ENCODE results near the gene KIF26A.

Gene KIF26A

DNA sequence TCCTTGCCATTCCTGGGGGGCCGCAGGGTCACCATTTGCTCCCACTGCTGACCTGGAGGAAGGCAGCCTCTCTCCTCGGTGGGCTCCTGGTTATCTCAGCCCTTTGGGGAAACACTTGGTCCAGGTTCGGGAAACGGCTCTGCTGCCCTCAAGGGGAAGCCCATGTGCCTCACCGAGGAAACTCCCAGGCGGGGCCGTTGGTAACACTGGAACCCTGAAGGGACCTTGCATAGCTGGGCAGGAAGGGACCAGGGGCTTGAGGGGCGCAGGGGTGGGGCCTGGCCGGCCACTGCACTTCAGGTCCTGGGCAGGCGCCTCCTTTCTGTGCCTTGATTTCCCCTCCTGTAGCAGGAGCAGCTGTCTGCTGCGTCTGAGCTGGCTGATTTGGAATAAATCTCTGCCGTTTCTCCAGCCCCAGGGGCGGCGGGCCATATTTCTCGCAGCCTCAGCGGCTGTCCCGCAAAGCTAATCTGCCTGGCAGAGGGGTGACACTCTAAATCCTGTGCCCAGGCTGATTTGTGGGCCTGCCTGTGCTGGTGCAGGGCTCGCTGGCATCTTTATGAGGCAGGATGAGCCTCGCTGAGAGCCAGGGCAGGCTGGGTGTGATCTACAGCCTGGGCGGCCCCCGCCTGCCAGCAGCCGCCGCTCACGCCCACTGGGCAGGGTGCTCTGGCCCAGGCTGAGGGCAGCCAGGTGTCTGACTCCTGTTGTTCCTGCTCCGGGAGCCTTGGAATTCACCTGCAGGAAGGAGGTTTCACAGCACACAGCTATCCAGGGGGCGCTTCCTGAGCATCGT is 49.7 kb downstream of the KIF26A start:
- Histone ChIP-seq H3K9me2 (ENCODE audit: low read depth, low read length) (no peaks in the 10 kb centered on the region), H3K27me3 (ENCODE audit: insufficient read depth, low read length) (no peaks in the 10 kb centered on the region; the same call in none of the 2 replicates), H3F3A (ENCODE audit: insufficient read depth, low read length) (no peaks in the 10 kb centered on the region), H3K36me3 (ENCODE audit: insufficient read depth, low read length) (no peaks in the 10 kb centered on the region), H3K4me3 (ENCODE audit: low read depth, low read length, poor library complexity, severe bottlenecking) (no peak overlapping the region), H3K9me3 (ENCODE audit: low read length) (no peaks in the 10 kb centered on the region), H2AFZ (ENCODE audit: low read length) (no peak overlapping the region), H3K4me2 (ENCODE audit: low read length) (no peak overlapping the region), H4K20me1 (ENCODE audit: insufficient read depth, low read length) (no peaks in the 10 kb centered on the region), H3K27ac (ENCODE audit: low read depth, low read length, poor library complexity, severe bottlenecking) (no peak overlapping the region), H3K9ac (ENCODE audit: low read length) (no peak overlapping the region), H3K79me2 (ENCODE audit: insufficient read depth, low read length) (no peaks in the 10 kb centered on the region), H3K4me1 (ENCODE audit: insufficient read depth, low read length, severe bottlenecking) (no peaks in the 10 kb centered on the region)
- TF ChIP-seq, protein P1, sequence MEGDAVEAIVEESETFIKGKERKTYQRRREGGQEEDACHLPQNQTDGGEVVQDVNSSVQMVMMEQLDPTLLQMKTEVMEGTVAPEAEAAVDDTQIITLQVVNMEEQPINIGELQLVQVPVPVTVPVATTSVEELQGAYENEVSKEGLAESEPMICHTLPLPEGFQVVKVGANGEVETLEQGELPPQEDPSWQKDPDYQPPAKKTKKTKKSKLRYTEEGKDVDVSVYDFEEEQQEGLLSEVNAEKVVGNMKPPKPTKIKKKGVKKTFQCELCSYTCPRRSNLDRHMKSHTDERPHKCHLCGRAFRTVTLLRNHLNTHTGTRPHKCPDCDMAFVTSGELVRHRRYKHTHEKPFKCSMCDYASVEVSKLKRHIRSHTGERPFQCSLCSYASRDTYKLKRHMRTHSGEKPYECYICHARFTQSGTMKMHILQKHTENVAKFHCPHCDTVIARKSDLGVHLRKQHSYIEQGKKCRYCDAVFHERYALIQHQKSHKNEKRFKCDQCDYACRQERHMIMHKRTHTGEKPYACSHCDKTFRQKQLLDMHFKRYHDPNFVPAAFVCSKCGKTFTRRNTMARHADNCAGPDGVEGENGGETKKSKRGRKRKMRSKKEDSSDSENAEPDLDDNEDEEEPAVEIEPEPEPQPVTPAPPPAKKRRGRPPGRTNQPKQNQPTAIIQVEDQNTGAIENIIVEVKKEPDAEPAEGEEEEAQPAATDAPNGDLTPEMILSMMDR (IDR thresholded peaks at IDR 0.05; ENCODE audit: low read length) = no peak
- TF ChIP-seq EZH2 (IDR thresholded peaks at IDR 0.05; ENCODE audit: borderline replicate concordance, low read length) = no peak

GRCh38 chr14:104188727-104189400 is 50.5 kb downstream of the KIF26A start:
- no peaks in the 10 kb centered on the region for H3K9me2 ChIP-seq (ENCODE audit: low read depth, low read length)
- no peak for TF ChIP-seq EZH2 (IDR thresholded peaks at IDR 0.05; ENCODE audit: borderline replicate concordance, low read length)
- TF ChIP-seq, protein P1 (IDR thresholded peaks at IDR 0.05; ENCODE audit: low read length) = no peak
- no peaks in the 10 kb centered on the region; the same call in none of the 2 replicates for H3K27me3 ChIP-seq (ENCODE audit: insufficient read depth, low read length)
- no peaks in the 10 kb centered on the region for H3K9me3 ChIP-seq (ENCODE audit: low read length)
- no peaks in the 10 kb centered on the region for H3K79me2 ChIP-seq (ENCODE audit: insufficient read depth, low read length)
- H3K36me3 ChIP-seq (ENCODE audit: insufficient read depth, low read length) = no peaks in the 10 kb centered on the region
- no peak overlapping the region for H3K4me3 ChIP-seq (ENCODE audit: low read depth, low read length, poor library complexity, severe bottlenecking)
- no peak overlapping the region for H2AFZ ChIP-seq (ENCODE audit: low read length)
- no peak overlapping the region for H3K4me2 ChIP-seq (ENCODE audit: low read length)
- no peak overlapping the region for H3K27ac ChIP-seq (ENCODE audit: low read depth, low read length, poor library complexity, severe bottlenecking)
- no peaks in the 10 kb centered on the region for H3F3A ChIP-seq (ENCODE audit: insufficient read depth, low read length)
- no peak overlapping the region for H3K9ac ChIP-seq (ENCODE audit: low read length)
- H4K20me1 ChIP-seq (ENCODE audit: insufficient read depth, low read length) = no peaks in the 10 kb centered on the region
- H3K4me1 ChIP-seq (ENCODE audit: insufficient read depth, low read length, severe bottlenecking) = no peaks in the 10 kb centered on the region

GRCh38 chr14:104189629-104190335 is 51.4 kb downstream of the KIF26A start:
- Histone ChIP-seq H3K27me3 (ENCODE audit: insufficient read depth, low read length) (no peaks in the 10 kb centered on the region; the same call in none of the 2 replicates), H3K79me2 (ENCODE audit: insufficient read depth, low read length) (no peaks in the 10 kb centered on the region), H2AFZ (ENCODE audit: low read length) (no peak overlapping the region), H3K4me2 (ENCODE audit: low read length) (no peak overlapping the region), H3K4me3 (ENCODE audit: low read depth, low read length, poor library complexity, severe bottlenecking) (no peak overlapping the region), H3K4me1 (ENCODE audit: insufficient read depth, low read length, severe bottlenecking) (no peaks in the 10 kb centered on the region), H4K20me1 (ENCODE audit: insufficient read depth, low read length) (no peaks in the 10 kb centered on the region), H3K27ac (ENCODE audit: low read depth, low read length, poor library complexity, severe bottlenecking) (no peak overlapping the region), H3K36me3 (ENCODE audit: insufficient read depth, low read length) (no peaks in the 10 kb centered on the region), H3K9ac (ENCODE audit: low read length) (no peak overlapping the region), H3K9me2 (ENCODE audit: low read depth, low read length) (no peaks in the 10 kb centered on the region), H3F3A (ENCODE audit: insufficient read depth, low read length) (no peaks in the 10 kb centered on the region), H3K9me3 (ENCODE audit: low read length) (no peaks in the 10 kb centered on the region)
- TF ChIP-seq EZH2 (IDR thresholded peaks at IDR 0.05; ENCODE audit: borderline replicate concordance, low read length) = no peak
- TF ChIP-seq, protein P1 (IDR thresholded peaks at IDR 0.05; ENCODE audit: low read length) = no peak

Data from OCI-LY1 (cell line).